SK-N-SH treated with all-trans-retinoic acid at 6 μM for 48 hours (cell line): ENCODE data around the gene MAP4K4.

Experiments
- ATAC-seq: fragments of 200-7000 bp; cut with Tn5 transposase; 3 replicates; pipeline ENCODE4 v1.9.1; 2020; ENCODE audit warnings: mild to moderate bottlenecking, moderate library complexity
- ARNTL ChIP-seq: fragments of 450-650 bp; formaldehyde crosslinking; IDR thresholded peaks from 2 replicates; pipeline ENCODE4 v1.5.0; 2020; ENCODE audit warnings: low read depth, mild to moderate bottlenecking, moderate library complexity, borderline replicate concordance
- BACH2 ChIP-seq: fragments of 250-450 bp; sonication (Bioruptor Pico); IDR thresholded peaks from 2 replicates; pipeline ENCODE4 v1.9.0; 2021; ENCODE audit warnings: mild to moderate bottlenecking, borderline replicate concordance
- CSDC2 ChIP-seq: fragments of 250-450 bp; sonication (Bioruptor Pico); IDR thresholded peaks from 2 replicates; pipeline ENCODE4 v1.5.0; 2020; ENCODE audit warnings: mild to moderate bottlenecking, moderate library complexity
- ESRRG ChIP-seq: fragments of 250-450 bp; sonication (Bioruptor Pico); IDR thresholded peaks from 2 replicates; pipeline ENCODE4 v1.6.1; 2021; ENCODE audit warnings: mild to moderate bottlenecking
- GLIS3 ChIP-seq: fragments of 250-450 bp; sonication (Bioruptor Pico); IDR thresholded peaks from 2 replicates; pipeline ENCODE4 v1.5.0; 2020; ENCODE audit warnings: mild to moderate bottlenecking, moderate library complexity
- ISL1 ChIP-seq: fragments of 250-450 bp; sonication (Bioruptor Pico); IDR thresholded peaks from 2 replicates; pipeline ENCODE4 v2.1.2; 2022; ENCODE audit warnings: mild to moderate bottlenecking, moderate library complexity
- OSR1 ChIP-seq: fragments of 250-450 bp; sonication (Bioruptor Pico); IDR thresholded peaks from 2 replicates; pipeline ENCODE4 v1.8.0; 2022; ENCODE audit warnings: moderate library complexity, mild to moderate bottlenecking, inconsistent platforms
- PPARA ChIP-seq: fragments of 250-450 bp; sonication (Bioruptor Pico); IDR thresholded peaks from 2 replicates; pipeline ENCODE4 v1.5.0; 2020; ENCODE audit warnings: mild to moderate bottlenecking, borderline replicate concordance
- RARB ChIP-seq: fragments of 250-450 bp; sonication (Bioruptor Pico); IDR thresholded peaks from 2 replicates; pipeline ENCODE4 v1.8.0; 2021; ENCODE audit warnings: mild to moderate bottlenecking, moderate library complexity
- SNAI2 ChIP-seq: fragments of 250-450 bp; sonication (Bioruptor Pico); IDR thresholded peaks from 2 replicates; pipeline ENCODE4 v1.5.0; 2020; ENCODE audit warnings: mild to moderate bottlenecking, moderate library complexity
- TCF4 ChIP-seq: fragments of 250-450 bp; sonication (Bioruptor Pico); IDR thresholded peaks from 2 replicates; pipeline ENCODE4 v1.8.0; 2021; ENCODE audit warnings: mild to moderate bottlenecking, moderate library complexity, borderline replicate concordance
- TOX ChIP-seq: fragments of 250-450 bp; sonication (Bioruptor Pico); IDR thresholded peaks from 2 replicates; pipeline ENCODE4 v1.8.0; 2021; ENCODE audit warnings: mild to moderate bottlenecking, moderate library complexity, borderline replicate concordance
- ZC3H10 ChIP-seq: fragments of 250-450 bp; sonication (Bioruptor Pico); IDR thresholded peaks from 2 replicates; pipeline ENCODE4 v1.5.1; 2021; ENCODE audit warnings: mild to moderate bottlenecking, moderate library complexity
- ZFP3 ChIP-seq: fragments of 250-450 bp; sonication (Bioruptor Pico); IDR thresholded peaks from 2 replicates; pipeline ENCODE4 v1.5.0; 2020; ENCODE audit warnings: mild to moderate bottlenecking, moderate library complexity
- ZFP30 ChIP-seq: fragments of 450-650 bp; formaldehyde crosslinking; IDR thresholded peaks from 2 replicates; pipeline ENCODE4 v1.5.0; 2022; ENCODE audit warnings: mild to moderate bottlenecking, moderate library complexity
- ZNF565 ChIP-seq: fragments of 450-650 bp; formaldehyde crosslinking; conservative IDR thresholded peaks from 2 replicates; pipeline ENCODE4 v1.5.0; 2020; ENCODE audit warnings: low read depth, mild to moderate bottlenecking, moderate library complexity
- ZNF70 ChIP-seq: fragments of 450-650 bp; formaldehyde crosslinking; IDR thresholded peaks from 2 replicates; pipeline ENCODE4 v1.5.0; 2020; ENCODE audit warnings: mild to moderate bottlenecking, moderate library complexity
- ZNF8 ChIP-seq: fragments of 450-650 bp; formaldehyde crosslinking; IDR thresholded peaks from 2 replicates; pipeline ENCODE4 v1.5.0; 2020; ENCODE audit warnings: mild to moderate bottlenecking, moderate library complexity
- TF ChIP-seq, protein P1 (sequence below): fragments of 250-450 bp; sonication (Bioruptor Pico); IDR thresholded peaks from 2 replicates; pipeline ENCODE4 v1.8.0; 2020; ENCODE audit warnings: mild to moderate bottlenecking, moderate library complexity, borderline replicate concordance
- TF ChIP-seq, protein P2 (sequence below): fragments of 250-450 bp; sonication (Bioruptor Pico); IDR thresholded peaks from 2 replicates; pipeline ENCODE4 v1.5.1; 2021; ENCODE audit warnings: mild to moderate bottlenecking, moderate library complexity
- TF ChIP-seq, protein P3 (sequence below): fragments of 250-450 bp; sonication (Bioruptor Pico); IDR thresholded peaks from 2 replicates; pipeline ENCODE4 v1.5.0; 2020; ENCODE audit warnings: mild to moderate bottlenecking, moderate library complexity
- TF ChIP-seq, protein P4 (sequence below): fragments of 250-450 bp; sonication (Bioruptor Pico); IDR thresholded peaks from 2 replicates; pipeline ENCODE4 v1.5.1; 2020; ENCODE audit warnings: low read depth, mild to moderate bottlenecking, moderate library complexity
- TF ChIP-seq, protein P5 (sequence below): fragments of 250-450 bp; sonication (Bioruptor Pico); IDR thresholded peaks from 2 replicates; pipeline ENCODE4 v1.8.0; 2021; ENCODE audit warnings: low read depth, mild to moderate bottlenecking, moderate library complexity, borderline replicate concordance

MAP4K4 gene

GRCh38 chr2:101753720-101754490 is 56.4 kb downstream of the MAP4K4 start:
- no peak for ATAC-seq

DNA sequence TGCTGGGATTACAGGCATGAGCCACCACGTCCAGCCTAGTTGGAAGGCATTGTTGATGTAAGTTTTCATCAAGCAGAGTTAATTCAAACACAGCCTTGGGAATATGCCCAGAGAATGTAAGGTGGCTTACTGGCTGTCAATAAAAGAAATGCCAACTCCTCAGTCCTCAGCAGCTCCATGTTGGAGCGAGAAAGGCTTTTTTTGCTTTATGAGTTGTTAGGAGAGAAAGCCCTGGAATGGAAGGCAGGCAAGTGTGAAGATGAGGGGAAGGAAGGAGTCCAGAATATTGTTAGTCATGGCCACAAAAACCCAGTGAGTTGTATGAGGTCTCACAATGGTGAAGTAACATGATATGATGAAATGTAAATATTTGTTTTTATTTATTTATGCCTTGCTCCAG is 57.1 kb downstream of the MAP4K4 start:
- ATAC-seq = no peak
- TF ChIP-seq OSR1 (CRISPR knock-in tag) (no peak), ZFP30 (no peak), TOX (no peak), BACH2 (no peak), ZFP3 (CRISPR knock-in tag) (no peak), ESRRG (CRISPR knock-in tag) (no peak), ZNF70 (CRISPR knock-in tag) (no peak)

More at GRCh38 chr2:101753720-101754490, 56.4 kb downstream of the MAP4K4 start:
- no peak for TF ChIP-seq RARB (CRISPR knock-in tag)
- TF ChIP-seq, protein P1, sequence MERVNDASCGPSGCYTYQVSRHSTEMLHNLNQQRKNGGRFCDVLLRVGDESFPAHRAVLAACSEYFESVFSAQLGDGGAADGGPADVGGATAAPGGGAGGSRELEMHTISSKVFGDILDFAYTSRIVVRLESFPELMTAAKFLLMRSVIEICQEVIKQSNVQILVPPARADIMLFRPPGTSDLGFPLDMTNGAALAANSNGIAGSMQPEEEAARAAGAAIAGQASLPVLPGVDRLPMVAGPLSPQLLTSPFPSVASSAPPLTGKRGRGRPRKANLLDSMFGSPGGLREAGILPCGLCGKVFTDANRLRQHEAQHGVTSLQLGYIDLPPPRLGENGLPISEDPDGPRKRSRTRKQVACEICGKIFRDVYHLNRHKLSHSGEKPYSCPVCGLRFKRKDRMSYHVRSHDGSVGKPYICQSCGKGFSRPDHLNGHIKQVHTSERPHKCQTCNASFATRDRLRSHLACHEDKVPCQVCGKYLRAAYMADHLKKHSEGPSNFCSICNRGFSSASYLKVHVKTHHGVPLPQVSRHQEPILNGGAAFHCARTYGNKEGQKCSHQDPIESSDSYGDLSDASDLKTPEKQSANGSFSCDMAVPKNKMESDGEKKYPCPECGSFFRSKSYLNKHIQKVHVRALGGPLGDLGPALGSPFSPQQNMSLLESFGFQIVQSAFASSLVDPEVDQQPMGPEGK (CRISPR knock-in tag) = no peak
- TF ChIP-seq CSDC2 (CRISPR knock-in tag) = no peak
- no peak for TF ChIP-seq GLIS3 (CRISPR knock-in tag)
- no peak for TF ChIP-seq ZNF565 (CRISPR knock-in tag)
- TF ChIP-seq SNAI2 (CRISPR knock-in tag) = no peak
- no peak for TF ChIP-seq ZFP30
- TF ChIP-seq ESRRG (CRISPR knock-in tag) = no peak
- no peak for TF ChIP-seq ISL1
- TF ChIP-seq, protein P2, sequence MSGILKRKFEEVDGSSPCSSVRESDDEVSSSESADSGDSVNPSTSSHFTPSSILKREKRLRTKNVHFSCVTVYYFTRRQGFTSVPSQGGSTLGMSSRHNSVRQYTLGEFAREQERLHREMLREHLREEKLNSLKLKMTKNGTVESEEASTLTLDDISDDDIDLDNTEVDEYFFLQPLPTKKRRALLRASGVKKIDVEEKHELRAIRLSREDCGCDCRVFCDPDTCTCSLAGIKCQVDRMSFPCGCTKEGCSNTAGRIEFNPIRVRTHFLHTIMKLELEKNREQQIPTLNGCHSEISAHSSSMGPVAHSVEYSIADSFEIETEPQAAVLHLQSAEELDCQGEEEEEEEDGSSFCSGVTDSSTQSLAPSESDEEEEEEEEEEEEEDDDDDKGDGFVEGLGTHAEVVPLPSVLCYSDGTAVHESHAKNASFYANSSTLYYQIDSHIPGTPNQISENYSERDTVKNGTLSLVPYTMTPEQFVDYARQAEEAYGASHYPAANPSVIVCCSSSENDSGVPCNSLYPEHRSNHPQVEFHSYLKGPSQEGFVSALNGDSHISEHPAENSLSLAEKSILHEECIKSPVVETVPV (CRISPR knock-in tag) = no peak
- TF ChIP-seq TOX = no peak
- TF ChIP-seq OSR1 (CRISPR knock-in tag) = no peak
- TF ChIP-seq, protein P3, sequence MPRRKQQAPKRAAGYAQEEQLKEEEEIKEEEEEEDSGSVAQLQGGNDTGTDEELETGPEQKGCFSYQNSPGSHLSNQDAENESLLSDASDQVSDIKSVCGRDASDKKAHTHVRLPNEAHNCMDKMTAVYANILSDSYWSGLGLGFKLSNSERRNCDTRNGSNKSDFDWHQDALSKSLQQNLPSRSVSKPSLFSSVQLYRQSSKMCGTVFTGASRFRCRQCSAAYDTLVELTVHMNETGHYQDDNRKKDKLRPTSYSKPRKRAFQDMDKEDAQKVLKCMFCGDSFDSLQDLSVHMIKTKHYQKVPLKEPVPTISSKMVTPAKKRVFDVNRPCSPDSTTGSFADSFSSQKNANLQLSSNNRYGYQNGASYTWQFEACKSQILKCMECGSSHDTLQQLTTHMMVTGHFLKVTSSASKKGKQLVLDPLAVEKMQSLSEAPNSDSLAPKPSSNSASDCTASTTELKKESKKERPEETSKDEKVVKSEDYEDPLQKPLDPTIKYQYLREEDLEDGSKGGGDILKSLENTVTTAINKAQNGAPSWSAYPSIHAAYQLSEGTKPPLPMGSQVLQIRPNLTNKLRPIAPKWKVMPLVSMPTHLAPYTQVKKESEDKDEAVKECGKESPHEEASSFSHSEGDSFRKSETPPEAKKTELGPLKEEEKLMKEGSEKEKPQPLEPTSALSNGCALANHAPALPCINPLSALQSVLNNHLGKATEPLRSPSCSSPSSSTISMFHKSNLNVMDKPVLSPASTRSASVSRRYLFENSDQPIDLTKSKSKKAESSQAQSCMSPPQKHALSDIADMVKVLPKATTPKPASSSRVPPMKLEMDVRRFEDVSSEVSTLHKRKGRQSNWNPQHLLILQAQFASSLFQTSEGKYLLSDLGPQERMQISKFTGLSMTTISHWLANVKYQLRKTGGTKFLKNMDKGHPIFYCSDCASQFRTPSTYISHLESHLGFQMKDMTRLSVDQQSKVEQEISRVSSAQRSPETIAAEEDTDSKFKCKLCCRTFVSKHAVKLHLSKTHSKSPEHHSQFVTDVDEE (CRISPR knock-in tag) = no peak
- TF ChIP-seq ZC3H10 (CRISPR knock-in tag) = no peak
- TF ChIP-seq ZNF70 (CRISPR knock-in tag) = no peak

GRCh38 chr2:101756266-101756665 is 58.8 kb downstream of the MAP4K4 start:
- ATAC-seq = no peak
- TF ChIP-seq ZFP3 (CRISPR knock-in tag) (no peak), ISL1 (no peak), ARNTL (CRISPR knock-in tag) (no peak), TCF4 (CRISPR knock-in tag) (no peak), CSDC2 (CRISPR knock-in tag) (no peak), ZC3H10 (CRISPR knock-in tag) (no peak), ZNF8 (CRISPR knock-in tag) (no peak), ESRRG (CRISPR knock-in tag) (no peak), GLIS3 (CRISPR knock-in tag) (no peak), PPARA (CRISPR knock-in tag) (no peak), RARB (CRISPR knock-in tag) (no peak)
- TF ChIP-seq, protein P2 (CRISPR knock-in tag) = no peak
- TF ChIP-seq, protein P4, sequence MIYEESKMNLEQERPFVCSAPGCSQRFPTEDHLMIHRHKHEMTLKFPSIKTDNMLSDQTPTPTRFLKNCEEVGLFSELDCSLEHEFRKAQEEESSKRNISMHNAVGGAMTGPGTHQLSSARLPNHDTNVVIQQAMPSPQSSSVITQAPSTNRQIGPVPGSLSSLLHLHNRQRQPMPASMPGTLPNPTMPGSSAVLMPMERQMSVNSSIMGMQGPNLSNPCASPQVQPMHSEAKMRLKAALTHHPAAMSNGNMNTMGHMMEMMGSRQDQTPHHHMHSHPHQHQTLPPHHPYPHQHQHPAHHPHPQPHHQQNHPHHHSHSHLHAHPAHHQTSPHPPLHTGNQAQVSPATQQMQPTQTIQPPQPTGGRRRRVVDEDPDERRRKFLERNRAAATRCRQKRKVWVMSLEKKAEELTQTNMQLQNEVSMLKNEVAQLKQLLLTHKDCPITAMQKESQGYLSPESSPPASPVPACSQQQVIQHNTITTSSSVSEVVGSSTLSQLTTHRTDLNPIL (CRISPR knock-in tag) = no peak
- TF ChIP-seq, protein P5, sequence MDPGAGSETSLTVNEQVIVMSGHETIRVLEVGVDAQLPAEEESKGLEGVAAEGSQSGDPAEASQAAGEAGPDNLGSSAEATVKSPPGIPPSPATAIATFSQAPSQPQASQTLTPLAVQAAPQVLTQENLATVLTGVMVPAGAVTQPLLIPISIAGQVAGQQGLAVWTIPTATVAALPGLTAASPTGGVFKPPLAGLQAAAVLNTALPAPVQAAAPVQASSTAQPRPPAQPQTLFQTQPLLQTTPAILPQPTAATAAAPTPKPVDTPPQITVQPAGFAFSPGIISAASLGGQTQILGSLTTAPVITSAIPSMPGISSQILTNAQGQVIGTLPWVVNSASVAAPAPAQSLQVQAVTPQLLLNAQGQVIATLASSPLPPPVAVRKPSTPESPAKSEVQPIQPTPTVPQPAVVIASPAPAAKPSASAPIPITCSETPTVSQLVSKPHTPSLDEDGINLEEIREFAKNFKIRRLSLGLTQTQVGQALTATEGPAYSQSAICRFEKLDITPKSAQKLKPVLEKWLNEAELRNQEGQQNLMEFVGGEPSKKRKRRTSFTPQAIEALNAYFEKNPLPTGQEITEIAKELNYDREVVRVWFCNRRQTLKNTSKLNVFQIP (CRISPR knock-in tag) = no peak
- TF ChIP-seq, protein P1 (CRISPR knock-in tag) = no peak
